Glomerular endothelial cell (primary cell): ENCODE results near the gene FAM186B. TPM values are rescaled to one million over a fixed set of nuclear protein-coding genes. Genes with fewer than 3 reads are reported as not detected.
"Not testable (repeated sequence)": the region's sequence is repeated elsewhere in the genome, so short reads cannot be mapped to it uniquely, and the experiment has no call there.

ENCODE experiments used
- DNase-seq: peaks from one replicate; pipeline ENCODE4 v3.0.0-alpha.2; 2011; ENCODE audit warnings: low read depth, low spot score; ENCODE audit errors: extremely low read depth
- total RNA-seq: library from RNA; depleted of rRNA; stranded (reverse); fragments of >200 nt; gene quantifications from 2 replicates; pipeline ENCODE4 v1.2.3, GENCODE V29; 2015

FAM186B gene
- total RNA-seq, 1 donor from 2014 or later, result 0.12 TPM

- no peak for DNase-seq
Observed at GRCh38 chr12:49635036-49635435, 29.6 kb upstream of the FAM186B start.

- DNase-seq, result no peak
Observed at GRCh38 chr12:49633703-49634345, 28.4 kb upstream of the FAM186B start.

DNA sequence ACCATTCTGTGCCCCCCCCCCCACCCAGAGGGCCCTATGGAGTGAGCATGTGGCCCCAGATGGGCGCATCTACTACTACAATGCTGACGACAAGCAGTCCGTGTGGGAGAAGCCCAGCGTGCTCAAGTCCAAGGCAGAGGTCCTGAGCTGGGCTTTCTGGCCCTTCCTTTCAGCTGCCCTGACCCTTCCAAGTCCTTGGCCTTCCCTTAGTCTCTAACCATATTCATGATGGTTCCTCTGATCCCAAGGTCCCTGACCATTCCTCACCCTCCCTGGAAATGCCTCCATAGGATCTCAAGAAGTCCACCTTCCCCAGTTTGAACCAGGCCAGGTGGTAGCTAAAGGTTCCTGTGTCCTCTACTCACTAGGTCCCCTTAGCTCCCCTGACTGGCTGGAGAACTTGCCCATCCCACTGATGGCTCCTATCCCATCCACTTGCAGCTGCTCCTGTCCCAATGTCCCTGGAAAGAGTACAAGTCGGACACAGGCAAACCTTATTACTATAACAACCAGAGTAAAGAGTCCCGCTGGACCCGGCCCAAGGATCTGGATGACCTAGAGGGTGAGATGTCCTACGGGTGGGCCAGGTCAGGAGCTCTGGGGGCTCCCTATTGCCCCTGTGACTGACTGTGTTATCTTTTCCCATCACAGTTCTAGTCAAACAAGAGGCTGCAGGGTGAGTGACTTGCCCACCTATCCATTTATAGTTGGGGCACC is 27.7 kb upstream of the FAM186B start:
- DNase-seq, result no peak

DNA sequence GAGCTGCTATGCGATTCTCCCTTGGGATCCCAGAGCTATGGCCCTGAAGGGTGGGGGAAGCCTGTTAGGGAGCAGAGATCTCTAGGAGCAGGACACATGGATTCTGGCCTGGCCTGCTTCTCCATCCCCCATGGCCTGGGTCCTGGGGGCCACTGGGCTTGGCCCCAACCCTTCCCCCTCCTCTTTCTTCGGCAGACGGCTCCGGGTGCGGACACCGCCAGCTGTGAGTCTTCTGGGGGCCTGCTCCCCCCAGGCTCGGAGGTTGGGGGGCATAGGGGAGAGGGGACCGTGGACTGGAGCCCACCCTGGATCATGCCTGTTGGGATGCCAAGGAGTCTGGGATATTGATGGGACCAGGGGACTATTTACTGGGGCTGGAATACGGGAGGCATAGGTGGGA is 27.0 kb upstream of the FAM186B start:
- no peak for DNase-seq

DNA sequence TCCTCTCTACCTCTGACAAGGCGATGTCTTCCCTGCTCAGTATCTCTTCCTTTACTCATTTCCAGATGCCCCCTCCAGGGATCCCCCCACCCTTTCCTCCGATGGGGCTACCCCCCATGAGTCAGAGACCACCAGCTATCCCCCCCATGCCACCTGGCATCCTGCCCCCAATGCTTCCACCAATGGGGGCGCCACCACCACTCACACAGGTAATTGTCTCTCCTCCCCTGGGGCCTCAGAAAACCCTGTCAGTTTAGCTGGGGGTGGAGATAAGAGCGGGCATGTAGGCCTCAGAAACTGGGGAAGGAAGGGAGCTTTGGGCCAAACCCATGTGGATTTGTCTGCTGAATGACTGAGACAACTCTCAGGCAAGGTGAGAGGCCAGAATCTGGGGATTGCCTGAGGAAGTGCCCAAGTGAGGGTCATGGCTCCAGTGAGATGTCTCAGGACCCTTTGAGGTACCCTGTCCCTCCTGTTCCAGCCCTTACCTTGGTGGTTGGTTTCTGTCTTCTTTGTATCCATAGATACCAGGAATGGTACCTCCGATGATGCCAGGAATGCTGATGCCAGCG is 26.0 kb upstream of the FAM186B start:
- no peak for DNase-seq

- no peak for DNase-seq
Observed at GRCh38 chr12:49627752-49628360, 22.4 kb upstream of the FAM186B start.

GRCh38 chr12:49626836-49627235 is 21.4 kb upstream of the FAM186B start:
- no peak for DNase-seq

GRCh38 chr12:49626169-49626835 is 20.9 kb upstream of the FAM186B start:
- no peak for DNase-seq

DNA sequence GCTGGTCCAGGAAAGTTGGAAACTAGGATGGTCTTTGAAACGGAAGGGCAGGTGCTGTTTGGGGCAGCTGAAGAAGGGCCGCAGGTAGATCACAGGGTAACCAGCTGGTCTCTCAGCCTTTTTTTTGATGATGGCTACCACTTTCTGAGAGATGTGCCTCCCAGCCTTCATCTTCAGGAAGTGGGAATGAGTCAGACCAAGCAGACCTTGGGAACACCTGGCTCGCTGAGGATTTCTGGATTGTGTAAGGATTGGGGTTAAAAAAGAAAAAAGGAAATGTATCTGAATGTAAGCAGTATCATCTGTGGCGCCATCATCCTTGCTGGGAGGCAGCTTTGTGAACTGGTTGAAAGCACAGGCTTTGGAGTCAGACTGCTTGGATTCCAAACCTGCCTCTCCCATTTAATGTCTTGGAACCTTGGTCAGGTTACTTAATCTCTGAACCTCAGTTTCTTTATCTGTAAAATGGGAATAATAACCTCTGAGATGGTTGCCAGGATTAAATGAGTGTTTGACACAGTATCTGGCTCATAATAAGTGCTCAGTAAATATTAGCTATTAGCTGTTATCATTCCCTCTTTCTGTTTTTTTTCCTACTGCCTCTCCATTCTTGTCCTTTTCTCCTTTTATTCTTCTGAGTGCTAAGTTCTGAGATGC is 19.6 kb upstream of the FAM186B start:
- no peak for DNase-seq

GRCh38 chr12:49623142-49623904 is 17.9 kb upstream of the FAM186B start, which contains the start of gene PRPF40B:
PRPF40B (plus strand) TSS chr12:49623561; CDS start chr12:49623591, 30 bp downstream.
- no peak for DNase-seq

DNA sequence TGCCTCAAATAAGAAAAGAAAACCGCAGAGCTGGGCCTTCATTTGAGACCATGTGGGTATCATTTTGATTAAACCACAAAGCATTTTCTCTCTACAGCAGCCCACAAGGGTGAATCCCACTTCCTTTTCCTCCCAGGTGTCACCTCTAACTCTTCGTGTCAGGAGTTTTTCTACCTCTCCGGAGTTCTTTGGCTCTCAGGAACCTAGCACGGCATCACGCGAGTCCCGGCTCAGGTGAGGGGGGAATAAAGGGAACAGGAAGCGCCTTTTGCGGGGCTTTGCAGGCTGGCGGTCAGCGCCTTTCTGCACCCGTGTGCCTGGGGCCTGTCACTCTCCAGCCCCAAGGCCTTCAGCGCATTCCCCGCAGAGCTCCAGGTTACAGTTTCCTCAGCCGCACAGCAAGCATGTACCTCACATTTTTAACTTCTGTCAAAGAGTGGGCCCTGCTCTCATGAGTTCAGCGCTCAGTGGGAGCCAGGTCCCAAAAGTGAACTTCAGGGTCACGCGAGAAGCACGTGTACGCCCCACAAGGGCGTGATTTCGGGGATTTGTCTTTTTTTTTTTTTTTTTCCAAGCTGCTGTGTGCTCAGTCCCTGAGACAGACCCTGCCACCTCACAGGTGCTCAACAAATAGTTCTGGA is 17.2 kb upstream of the FAM186B start:
- DNase-seq, result no peak

DNA sequence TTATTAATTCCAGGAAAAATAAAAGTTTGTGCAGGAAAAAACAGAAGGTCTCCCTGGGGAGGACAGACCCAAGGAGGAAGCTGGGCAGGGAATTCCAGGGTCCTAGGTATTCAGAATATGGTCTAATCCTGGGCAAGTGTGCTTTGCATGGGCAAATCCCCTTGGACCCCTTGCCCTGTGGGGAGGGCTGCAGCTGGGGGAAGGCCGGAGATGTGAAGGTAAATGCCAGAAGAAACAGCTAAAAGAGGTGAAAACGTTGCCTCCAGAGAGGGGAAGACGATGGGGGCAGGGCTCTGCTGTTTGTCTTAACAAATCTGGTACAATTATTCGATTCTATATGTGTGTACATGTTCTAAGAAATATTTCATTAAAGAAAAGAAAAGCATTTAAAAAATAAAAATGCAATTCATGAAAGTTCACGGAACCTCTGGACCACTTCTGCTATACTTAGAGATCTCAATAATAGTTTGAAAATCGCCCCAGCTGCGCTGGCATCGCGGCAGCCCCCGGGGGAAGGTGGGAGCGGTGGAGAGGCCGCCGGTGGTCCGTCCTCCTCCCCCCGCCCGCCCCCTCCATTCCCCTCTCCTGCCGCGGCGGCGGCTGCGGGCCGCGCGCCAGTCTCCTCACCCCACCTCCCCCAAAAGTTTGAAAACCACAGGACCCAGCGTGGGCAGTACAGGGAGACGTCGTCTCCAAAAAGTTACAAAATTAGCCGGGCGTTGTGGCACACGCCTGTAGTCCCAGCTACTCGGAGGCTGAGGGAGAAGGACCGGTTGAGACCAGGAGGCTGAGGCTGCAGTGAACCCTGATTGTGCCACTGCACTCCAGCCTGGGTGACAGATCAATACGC is 16.4 kb upstream of the FAM186B start:
- no peak for DNase-seq

GRCh38 chr12:49619286-49619685 is 13.8 kb upstream of the FAM186B start:
- no peak for DNase-seq

DNA sequence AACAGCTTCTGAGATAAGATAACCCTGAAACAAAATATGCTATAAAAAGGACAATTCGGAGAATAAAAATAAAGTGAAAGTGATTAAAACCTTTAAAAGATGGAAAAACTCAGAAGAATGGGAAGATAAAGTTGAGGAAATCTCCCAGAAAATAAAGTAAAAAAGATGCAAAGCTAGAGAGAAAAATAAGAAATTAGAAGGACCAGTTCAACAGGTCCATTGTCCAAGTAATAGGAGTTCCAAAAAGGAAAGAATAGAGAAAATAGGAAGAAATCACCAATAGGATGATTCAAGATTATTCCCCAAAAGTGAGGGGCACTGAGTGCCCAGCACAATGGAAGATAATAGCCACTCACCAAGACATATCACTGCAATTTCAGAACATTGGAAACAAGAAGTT is 13.1 kb upstream of the FAM186B start:
- no peak for DNase-seq

DNA sequence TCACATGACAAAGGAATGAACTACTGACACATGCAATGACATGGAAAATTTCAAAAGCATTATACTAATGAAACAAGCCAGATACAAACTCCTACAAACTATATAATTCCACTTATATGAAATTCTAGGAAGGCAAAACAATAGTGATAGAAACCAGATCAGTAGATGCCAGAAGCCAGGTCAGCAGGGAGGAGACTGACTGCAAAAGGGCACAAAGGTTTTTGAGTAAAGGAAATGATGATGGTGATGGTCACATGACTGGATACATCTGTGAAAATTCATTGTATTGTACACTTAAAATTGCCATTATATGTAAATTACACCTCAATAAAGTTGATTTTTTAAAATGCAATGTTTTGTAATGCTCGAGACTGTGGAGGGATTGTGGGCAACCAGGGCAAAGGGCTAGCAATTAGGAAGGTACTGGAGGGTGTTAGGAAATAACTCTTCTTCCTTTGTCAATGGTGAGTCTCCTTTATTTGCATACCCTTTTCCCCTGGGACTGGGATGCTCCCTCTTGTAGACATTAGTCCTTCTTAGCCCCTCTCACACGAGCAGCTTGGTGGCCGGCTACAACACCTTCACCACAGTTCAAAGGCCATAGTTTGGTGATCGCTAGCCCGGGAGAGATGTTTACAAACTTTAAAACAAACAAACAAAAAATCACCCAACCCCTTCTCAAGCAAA is 11.2 kb upstream of the FAM186B start:
- no peak for DNase-seq

GRCh38 chr12:49615725-49616124 is 10.3 kb upstream of the FAM186B start:
- no peak for DNase-seq

DNA sequence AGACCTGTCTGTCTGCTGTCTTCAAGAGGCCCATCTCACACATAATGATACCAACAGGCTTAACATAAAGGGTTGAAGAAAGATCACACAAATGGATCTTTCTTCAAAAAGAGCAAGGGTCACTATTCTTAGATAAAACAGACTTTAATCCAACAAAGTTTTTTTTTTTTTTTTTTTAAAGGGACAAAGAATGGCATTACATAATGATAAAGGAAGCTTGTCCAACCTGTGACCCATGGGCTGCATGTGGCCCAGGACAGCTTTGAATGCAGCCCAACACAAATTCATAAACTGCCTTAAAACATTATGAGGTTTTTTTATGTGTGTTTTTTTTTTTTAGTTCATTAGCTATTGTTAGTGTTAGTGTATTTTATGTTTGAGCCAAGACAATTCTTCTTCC is 6.8 kb upstream of the FAM186B start:
- DNase-seq, result no peak

GRCh38 chr12:49610785-49611184 is 5.3 kb upstream of the FAM186B start:
- DNase-seq, result not testable (repeated sequence)
